ENCODE data around the gene RHEBL1.

Gene RHEBL1

GRCh38 chr12:49037947-49038237 lies 31.9 kb downstream of the RHEBL1 start:
- Histone ChIP-seq H3K27ac (ENCODE audit: low read depth in 2 of 2, low read length in 2 of 2) (no peak overlapping the region), H3K9ac (ENCODE audit: low read depth in 1 of 2, low read length in 2 of 2) (no peak overlapping the region), H3K4me1 (ENCODE audit: control insufficient read depth in 2 of 2, insufficient read depth in 2 of 2, low read length in 2 of 2) (no peaks in the 10 kb centered on the region), H3K36me3 (ENCODE audit: control insufficient read depth in 2 of 2, insufficient read depth in 2 of 2, low read length in 2 of 2) (peaks cover 76 to 80% of the 10 kb centered on the region in 2 donors), H3K27me3 (ENCODE audit: control insufficient read depth in 2 of 2, insufficient read depth in 2 of 2, low read length in 2 of 2) (no peaks in the 10 kb centered on the region), H3K4me3 (ENCODE audit: low read length in 2 of 2) (no peak overlapping the region), H3K9me3 (ENCODE audit: control insufficient read depth in 2 of 2, low read length in 2 of 2) (no peaks in the 10 kb centered on the region)

- no peaks in the 10 kb centered on the region for H3K9me3 ChIP-seq (ENCODE audit: control insufficient read depth in 2 of 2, low read length in 2 of 2)
- H3K4me3 ChIP-seq (ENCODE audit: low read length in 2 of 2): no peak overlapping the region
- no peaks in the 10 kb centered on the region for H3K4me1 ChIP-seq (ENCODE audit: control insufficient read depth in 2 of 2, insufficient read depth in 2 of 2, low read length in 2 of 2)
- H3K27ac ChIP-seq (ENCODE audit: low read depth in 2 of 2, low read length in 2 of 2): no peak overlapping the region
- H3K9ac ChIP-seq (ENCODE audit: low read depth in 1 of 2, low read length in 2 of 2): no peak overlapping the region
- peaks cover 76 to 80% of the 10 kb centered on the region in 2 donors for H3K36me3 ChIP-seq (ENCODE audit: control insufficient read depth in 2 of 2, insufficient read depth in 2 of 2, low read length in 2 of 2)
- no peaks in the 10 kb centered on the region for H3K27me3 ChIP-seq (ENCODE audit: control insufficient read depth in 2 of 2, insufficient read depth in 2 of 2, low read length in 2 of 2)
These were observed 32.5 kb downstream of the RHEBL1 start for GRCh38 chr12:49037111-49037946.

DNA sequence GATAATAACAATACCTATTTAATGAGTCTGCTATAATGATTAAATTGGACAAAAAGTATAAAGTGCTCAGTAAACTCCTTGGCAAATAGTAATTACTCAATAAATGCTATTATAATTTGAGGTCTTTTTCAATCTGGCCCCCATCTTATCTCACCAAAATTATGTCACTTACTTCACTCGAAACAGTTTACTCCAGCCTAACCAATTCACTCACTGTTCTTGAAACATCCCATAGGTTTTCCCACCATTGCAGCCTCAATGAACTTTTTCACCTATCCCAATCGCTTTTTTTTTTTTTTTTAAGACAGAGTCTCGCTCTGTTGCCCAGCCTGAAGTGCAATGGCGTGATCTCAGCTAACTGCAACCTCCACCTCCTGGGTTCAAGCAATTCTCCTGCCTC lies 33.8 kb downstream of the RHEBL1 start:
- Histone ChIP-seq H3K27ac (ENCODE audit: low read depth in 2 of 2, low read length in 2 of 2) (no peak overlapping the region), H3K9ac (ENCODE audit: low read depth in 1 of 2, low read length in 2 of 2) (no peak overlapping the region), H3K4me1 (ENCODE audit: control insufficient read depth in 2 of 2, insufficient read depth in 2 of 2, low read length in 2 of 2) (no peaks in the 10 kb centered on the region), H3K27me3 (ENCODE audit: control insufficient read depth in 2 of 2, insufficient read depth in 2 of 2, low read length in 2 of 2) (no peaks in the 10 kb centered on the region), H3K4me3 (ENCODE audit: low read length in 2 of 2) (no peak overlapping the region), H3K36me3 (ENCODE audit: control insufficient read depth in 2 of 2, insufficient read depth in 2 of 2, low read length in 2 of 2) (peaks cover 75 to 79% of the 10 kb centered on the region in 2 donors), H3K9me3 (ENCODE audit: control insufficient read depth in 2 of 2, low read length in 2 of 2) (no peaks in the 10 kb centered on the region)

DNA sequence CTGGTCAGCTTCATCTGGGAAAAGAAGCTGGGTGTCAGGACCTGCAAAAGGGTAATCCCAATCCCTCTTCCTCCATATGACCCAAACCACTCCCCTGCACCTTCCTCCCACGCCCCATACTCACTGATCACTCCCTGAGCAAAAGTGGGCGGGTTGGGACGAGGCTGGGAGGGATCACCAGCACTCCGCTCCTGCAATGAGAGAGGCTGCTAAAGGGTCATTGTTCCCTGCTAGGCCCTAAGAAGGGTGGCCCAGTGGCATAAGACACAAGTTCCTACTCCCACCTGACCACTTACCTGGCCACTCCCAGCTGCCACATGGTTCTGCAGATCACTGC lies 35.5 kb downstream of the RHEBL1 start:
- Histone ChIP-seq H3K36me3 (ENCODE audit: control insufficient read depth in 2 of 2, insufficient read depth in 2 of 2, low read length in 2 of 2) (peaks cover 71 to 82% of the 10 kb centered on the region in 2 donors), H3K9ac (ENCODE audit: low read depth in 1 of 2, low read length in 2 of 2) (no peak overlapping the region), H3K27me3 (ENCODE audit: control insufficient read depth in 2 of 2, insufficient read depth in 2 of 2, low read length in 2 of 2) (no peaks in the 10 kb centered on the region), H3K9me3 (ENCODE audit: control insufficient read depth in 2 of 2, low read length in 2 of 2) (no peaks in the 10 kb centered on the region), H3K4me1 (ENCODE audit: control insufficient read depth in 2 of 2, insufficient read depth in 2 of 2, low read length in 2 of 2) (no peaks in the 10 kb centered on the region), H3K27ac (ENCODE audit: low read depth in 2 of 2, low read length in 2 of 2) (no peak overlapping the region), H3K4me3 (ENCODE audit: low read length in 2 of 2) (no peak overlapping the region)

DNA sequence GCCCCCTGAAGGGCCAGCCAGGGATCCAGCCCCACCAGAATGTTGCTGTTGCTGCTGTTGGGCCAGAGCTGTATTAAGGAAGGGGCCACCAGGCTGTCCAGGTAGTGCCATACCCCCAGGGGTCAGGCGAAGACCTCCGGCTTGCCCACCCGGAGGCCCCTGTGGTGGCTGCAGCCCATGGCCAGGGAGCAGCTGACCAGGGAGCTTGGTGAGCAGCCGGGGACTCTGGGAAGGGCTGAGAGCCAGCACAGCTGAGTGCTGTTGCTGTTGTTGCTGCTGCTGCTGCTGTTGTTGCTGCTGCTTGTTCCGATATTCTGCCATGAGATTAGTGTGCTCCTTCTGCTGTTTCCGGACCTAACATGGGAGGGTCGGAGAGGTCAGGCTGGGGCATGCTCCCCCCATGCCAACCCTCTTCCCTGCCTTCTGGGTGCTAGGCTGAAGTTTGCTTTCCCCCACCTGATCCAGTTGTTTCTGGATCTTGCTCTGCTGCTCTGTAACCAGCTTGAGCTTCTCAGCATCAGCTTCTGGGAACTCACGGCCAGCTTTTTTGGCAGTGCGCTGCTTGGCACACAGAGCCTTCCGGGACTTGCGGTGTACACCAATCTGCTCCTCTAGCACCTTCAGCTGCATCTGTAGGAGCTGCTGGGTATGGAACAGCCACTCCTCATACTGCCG lies 36.0 kb downstream of the RHEBL1 start:
- peaks cover 71 to 82% of the 10 kb centered on the region in 2 donors for H3K36me3 ChIP-seq (ENCODE audit: control insufficient read depth in 2 of 2, insufficient read depth in 2 of 2, low read length in 2 of 2)

DNA sequence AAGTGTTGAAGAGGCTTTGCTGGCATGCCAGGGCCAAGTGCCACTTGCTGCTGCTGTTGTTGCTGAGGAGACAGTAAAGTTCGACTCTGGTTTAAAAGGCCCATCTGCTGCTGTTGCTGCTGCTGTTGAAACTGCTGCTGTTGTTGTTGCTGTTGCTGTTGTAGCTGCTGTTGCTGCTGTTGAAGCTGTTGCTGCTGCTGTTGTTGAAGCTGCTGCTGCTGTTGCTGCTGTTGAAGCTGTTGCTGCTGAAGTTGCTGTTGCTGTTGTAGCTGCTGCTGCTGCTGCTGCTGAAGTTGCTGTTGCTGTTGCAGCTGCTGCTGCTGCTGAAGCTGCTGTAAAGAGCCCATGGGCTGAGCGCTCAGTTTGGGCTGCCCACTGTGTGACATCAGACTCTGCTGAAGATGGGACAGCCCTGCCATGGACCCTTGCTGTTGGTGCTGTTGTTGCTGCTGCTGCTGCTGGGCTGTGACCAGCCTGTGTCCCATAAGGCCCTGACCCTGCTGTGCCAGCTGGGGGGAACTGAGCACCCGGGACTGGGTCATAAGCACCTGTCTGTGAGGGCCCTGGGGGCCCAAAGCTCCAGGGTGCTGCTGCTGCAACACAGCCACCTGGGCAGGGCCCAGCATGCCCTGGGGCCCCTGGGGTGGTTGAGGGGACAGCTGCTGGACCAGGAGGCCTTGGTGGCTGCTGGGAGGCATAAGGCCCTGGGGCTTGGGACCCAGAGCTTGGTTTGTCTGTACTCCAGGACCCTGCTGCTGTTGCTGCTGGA lies 36.9 kb downstream of the RHEBL1 start:
- Histone ChIP-seq H3K9me3 (ENCODE audit: control insufficient read depth in 2 of 2, low read length in 2 of 2) (no peaks in the 10 kb centered on the region), H3K9ac (ENCODE audit: low read depth in 1 of 2, low read length in 2 of 2) (no peak overlapping the region), H3K36me3 (ENCODE audit: control insufficient read depth in 2 of 2, insufficient read depth in 2 of 2, low read length in 2 of 2) (peaks cover 71 to 82% of the 10 kb centered on the region in 2 donors), H3K27ac (ENCODE audit: low read depth in 2 of 2, low read length in 2 of 2) (no peak overlapping the region), H3K4me3 (ENCODE audit: low read length in 2 of 2) (no peak overlapping the region), H3K4me1 (ENCODE audit: control insufficient read depth in 2 of 2, insufficient read depth in 2 of 2, low read length in 2 of 2) (no peaks in the 10 kb centered on the region), H3K27me3 (ENCODE audit: control insufficient read depth in 2 of 2, insufficient read depth in 2 of 2, low read length in 2 of 2) (no peaks in the 10 kb centered on the region)

More for the DNA sequence above, 36.0 kb downstream of the RHEBL1 start:
- no peak overlapping the region for H3K4me3 ChIP-seq (ENCODE audit: low read length in 2 of 2)
- H3K4me1 ChIP-seq (ENCODE audit: control insufficient read depth in 2 of 2, insufficient read depth in 2 of 2, low read length in 2 of 2): no peaks in the 10 kb centered on the region
- no peaks in the 10 kb centered on the region for H3K27me3 ChIP-seq (ENCODE audit: control insufficient read depth in 2 of 2, insufficient read depth in 2 of 2, low read length in 2 of 2)
- H3K9ac ChIP-seq (ENCODE audit: low read depth in 1 of 2, low read length in 2 of 2): no peak overlapping the region
- H3K27ac ChIP-seq (ENCODE audit: low read depth in 2 of 2, low read length in 2 of 2): no peak overlapping the region
- no peaks in the 10 kb centered on the region for H3K9me3 ChIP-seq (ENCODE audit: control insufficient read depth in 2 of 2, low read length in 2 of 2)

- peaks cover 70 to 82% of the 10 kb centered on the region in 2 donors for H3K36me3 ChIP-seq (ENCODE audit: control insufficient read depth in 2 of 2, insufficient read depth in 2 of 2, low read length in 2 of 2)
- H3K9ac ChIP-seq (ENCODE audit: low read depth in 1 of 2, low read length in 2 of 2): no peak overlapping the region
- no peaks in the 10 kb centered on the region for H3K9me3 ChIP-seq (ENCODE audit: control insufficient read depth in 2 of 2, low read length in 2 of 2)
- H3K4me1 ChIP-seq (ENCODE audit: control insufficient read depth in 2 of 2, insufficient read depth in 2 of 2, low read length in 2 of 2): no peaks in the 10 kb centered on the region
- H3K27ac ChIP-seq (ENCODE audit: low read depth in 2 of 2, low read length in 2 of 2): no peak overlapping the region
- H3K4me3 ChIP-seq (ENCODE audit: low read length in 2 of 2): no peak overlapping the region
- H3K27me3 ChIP-seq (ENCODE audit: control insufficient read depth in 2 of 2, insufficient read depth in 2 of 2, low read length in 2 of 2): no peaks in the 10 kb centered on the region
These were observed 37.5 kb downstream of the RHEBL1 start for GRCh38 chr12:49032276-49032675.

DNA sequence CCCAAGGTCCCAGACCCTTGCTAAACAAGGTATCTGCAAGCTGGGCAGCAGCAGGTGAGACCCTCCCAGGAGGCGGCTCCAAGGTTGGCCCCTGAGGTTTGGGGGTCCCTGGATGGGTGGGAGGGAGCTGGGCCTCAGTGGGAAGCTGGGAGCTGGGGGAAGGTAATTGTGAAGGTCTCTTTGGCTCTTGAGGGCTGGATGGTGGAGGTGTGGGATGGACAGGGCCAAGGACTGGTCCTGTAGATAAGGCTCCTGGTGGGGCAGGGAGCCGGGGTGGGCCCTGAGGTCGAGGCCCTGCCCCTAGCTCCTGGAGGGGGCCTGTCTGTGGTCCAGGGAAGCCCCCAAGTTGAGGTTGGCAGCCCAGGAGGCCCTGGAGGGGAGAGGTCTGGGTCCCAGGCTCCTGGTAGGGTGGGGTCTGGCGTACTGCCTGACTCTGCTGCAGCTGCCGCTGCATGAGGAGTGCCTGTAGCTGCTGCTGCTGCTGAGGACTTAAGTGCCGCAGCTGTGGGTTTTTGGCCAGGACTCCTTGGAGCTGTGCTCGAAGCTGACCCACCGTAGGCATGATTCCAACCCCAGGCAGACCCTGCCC lies 38.1 kb downstream of the RHEBL1 start:
- Histone ChIP-seq H3K4me3 (ENCODE audit: low read length in 2 of 2) (no peak overlapping the region), H3K4me1 (ENCODE audit: control insufficient read depth in 2 of 2, insufficient read depth in 2 of 2, low read length in 2 of 2) (no peaks in the 10 kb centered on the region), H3K27ac (ENCODE audit: low read depth in 2 of 2, low read length in 2 of 2) (no peak overlapping the region), H3K9me3 (ENCODE audit: control insufficient read depth in 2 of 2, low read length in 2 of 2) (no peaks in the 10 kb centered on the region), H3K36me3 (ENCODE audit: control insufficient read depth in 2 of 2, insufficient read depth in 2 of 2, low read length in 2 of 2) (peaks cover 66 to 80% of the 10 kb centered on the region in 2 donors), H3K27me3 (ENCODE audit: control insufficient read depth in 2 of 2, insufficient read depth in 2 of 2, low read length in 2 of 2) (no peaks in the 10 kb centered on the region), H3K9ac (ENCODE audit: low read depth in 1 of 2, low read length in 2 of 2) (no peak overlapping the region)

- no peaks in the 10 kb centered on the region for H3K27me3 ChIP-seq (ENCODE audit: control insufficient read depth in 2 of 2, insufficient read depth in 2 of 2, low read length in 2 of 2)
- H3K36me3 ChIP-seq (ENCODE audit: control insufficient read depth in 2 of 2, insufficient read depth in 2 of 2, low read length in 2 of 2): peaks cover 73 to 84% of the 10 kb centered on the region in 2 donors
- H3K4me3 ChIP-seq (ENCODE audit: low read length in 2 of 2): no peak overlapping the region
- H3K9me3 ChIP-seq (ENCODE audit: control insufficient read depth in 2 of 2, low read length in 2 of 2): no peaks in the 10 kb centered on the region
- H3K9ac ChIP-seq (ENCODE audit: low read depth in 1 of 2, low read length in 2 of 2): no peak overlapping the region
- H3K4me1 ChIP-seq (ENCODE audit: control insufficient read depth in 2 of 2, insufficient read depth in 2 of 2, low read length in 2 of 2): no peaks in the 10 kb centered on the region
- no peak overlapping the region for H3K27ac ChIP-seq (ENCODE audit: low read depth in 2 of 2, low read length in 2 of 2)
These were observed 38.8 kb downstream of the RHEBL1 start for GRCh38 chr12:49030714-49031572.
